Peyer's patch (tissue), 4 donors: ENCODE results near the gene ASPSCR1. TPM values are rescaled to one million over a fixed set of nuclear protein-coding genes. Genes with fewer than 3 reads are reported as not detected.
"Not testable (repeated sequence)": the region's sequence is repeated elsewhere in the genome, so short reads cannot be mapped to it uniquely, and the experiment has no call there.

ENCODE experiments used
- DNase-seq, 3 donors: peaks; one replicate each; pipeline ENCODE4 v3.0.0-alpha.2; 2017 to 2019
- H3K27ac ChIP-seq, 4 donors: fragments of 200-600 bp; sonication (generic); one replicate each; pipeline ENCODE4 v1.5.1; 2016 to 2019
- H3K27me3 ChIP-seq, 2 donors: fragments of 200-600 bp; sonication (generic); one replicate each; pipeline ENCODE4 v1.5.1; 2019
- H3K36me3 ChIP-seq, 3 donors: fragments of 200-600 bp; sonication (generic); one replicate each; pipeline ENCODE4 v1.5.1; 2016 to 2019
- H3K4me1 ChIP-seq, 4 donors: fragments of 200-600 bp; sonication (generic); one replicate each; pipeline ENCODE4 v1.5.1; 2016 to 2019
- H3K4me3 ChIP-seq, 4 donors: fragments of 200-600 bp; sonication (generic); 1 replicate in 3 of 4; 2 replicates in 1 of 4; pipeline ENCODE4 v1.5.1; 2016 to 2019; ENCODE audit warnings: mild to moderate bottlenecking in 1 of 4
- H3K9me3 ChIP-seq, 4 donors: fragments of 200-600 bp; sonication (generic); one replicate each; pipeline ENCODE4 v1.5.1; 2016 to 2019; ENCODE audit warnings: mild to moderate bottlenecking in 1 of 4
- CTCF ChIP-seq, 6 experiments: fragments of 450-650 bp in 4 of 6; fragments of 200-600 bp in 2 of 6; sonication (generic) in 1 of 6; IDR thresholded peaks; one replicate each; pipeline ENCODE4 v1.5.1; 2017 to 2019; ENCODE audit warnings: antibody characterized with exemption in 6 of 6, mild to moderate bottlenecking in 3 of 6, moderate library complexity in 1 of 6
- POLR2A ChIP-seq, 2 donors: fragments of 450-650 bp; IDR thresholded peaks; one replicate each; pipeline ENCODE4 v1.5.1; 2017; ENCODE audit warnings: antibody characterized with exemption in 2 of 2, mild to moderate bottlenecking in 2 of 2, moderate library complexity in 2 of 2
- total RNA-seq, 4 donors: library from RNA; depleted of rRNA; stranded (reverse); fragments of >200 nt; gene quantifications; one replicate each; pipeline ENCODE4 v1.1.0, GENCODE V29; 2016

Gene ASPSCR1
- total RNA-seq, 4 donors from 2014 or later, result 31.6 to 70.1 (median 49.9) TPM

- Histone ChIP-seq H3K4me1 (peaks cover 0 to 18% (median 13%) of the 10 kb centered on the region in 4 donors), H3K27ac (peak within 1 kb of the TSS; percentile 93 to 100 (median 96)), H3K27me3 (no peaks in the 10 kb centered on the region), H3K9me3 (no peaks in the 10 kb centered on the region), H3K36me3 (no peaks in the 10 kb centered on the region), H3K4me3 (peak within 1 kb of the TSS; percentile 60 to 85 (median 74))
- peak; percentile 72 to 94 (median 92) for TF ChIP-seq CTCF (IDR thresholded peaks at IDR 0.05)
- TF ChIP-seq POLR2A (IDR thresholded peaks at IDR 0.05), result peak; percentile 92 to 99
- peak; percentile 99 for DNase-seq
Measured at GRCh38 chr17:82037092-82037888, 59.9 kb downstream of the ASPSCR1 start, which contains the start of gene DCXR. TSS of gene DCXR (minus strand) at chr17:82037697. CDS start at chr17:82037682, 15 bp downstream.

GRCh38 chr17:82037889-82038195, 60.4 kb downstream of the ASPSCR1 start:
- Histone ChIP-seq H3K4me3 (peak overlapping the region; percentile 60 to 85 (median 74)), H3K9me3 (no peaks in the 10 kb centered on the region), H3K36me3 (no peaks in the 10 kb centered on the region), H3K4me1 (peaks cover 0 to 17% (median 12%) of the 10 kb centered on the region in 4 donors), H3K27me3 (no peaks in the 10 kb centered on the region), H3K27ac (peak overlapping the region; percentile 93 to 100 (median 96))
- no peak for TF ChIP-seq POLR2A (IDR thresholded peaks at IDR 0.05)
- no peak for TF ChIP-seq CTCF (IDR thresholded peaks at IDR 0.05)
- DNase-seq, result no peak

DNA sequence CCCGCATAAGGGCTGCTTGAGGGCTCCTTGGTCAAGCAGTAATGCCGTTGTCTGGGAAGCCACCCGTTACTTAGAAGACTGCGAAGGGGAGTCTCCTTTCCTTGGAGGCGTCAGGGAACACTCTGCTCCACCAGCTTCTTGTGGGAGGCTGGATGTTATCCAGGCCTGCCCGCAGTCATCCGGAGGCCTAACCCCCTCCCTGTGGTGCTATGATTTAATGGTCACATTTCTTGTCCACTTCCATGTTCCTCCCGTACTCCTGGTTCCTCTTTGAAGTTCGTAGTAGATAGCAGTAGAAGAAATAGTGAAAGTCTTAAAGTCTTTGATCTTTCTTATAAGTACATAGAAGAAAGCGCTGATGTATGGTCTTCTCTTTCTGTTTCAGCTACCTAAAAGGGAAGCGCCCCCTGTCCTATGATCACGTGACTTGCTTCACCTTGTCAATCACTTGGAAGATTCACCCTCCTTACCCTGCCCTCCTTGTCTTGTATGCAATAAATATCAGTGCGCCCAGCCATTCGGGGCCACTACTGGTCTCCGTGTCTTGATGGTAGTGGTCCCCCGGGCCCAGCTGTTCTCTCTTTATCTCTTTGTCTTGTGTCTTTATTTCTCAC, 61.5 kb downstream of the ASPSCR1 start:
- not testable (repeated sequence) for H3K36me3 ChIP-seq, DNase-seq, H3K9me3 ChIP-seq, H3K27ac ChIP-seq, H3K27me3 ChIP-seq, H3K4me3 ChIP-seq
- H3K4me1 ChIP-seq, result peaks cover 0 to 17% (median 12%) of the 10 kb centered on the region in 4 donors

DNA sequence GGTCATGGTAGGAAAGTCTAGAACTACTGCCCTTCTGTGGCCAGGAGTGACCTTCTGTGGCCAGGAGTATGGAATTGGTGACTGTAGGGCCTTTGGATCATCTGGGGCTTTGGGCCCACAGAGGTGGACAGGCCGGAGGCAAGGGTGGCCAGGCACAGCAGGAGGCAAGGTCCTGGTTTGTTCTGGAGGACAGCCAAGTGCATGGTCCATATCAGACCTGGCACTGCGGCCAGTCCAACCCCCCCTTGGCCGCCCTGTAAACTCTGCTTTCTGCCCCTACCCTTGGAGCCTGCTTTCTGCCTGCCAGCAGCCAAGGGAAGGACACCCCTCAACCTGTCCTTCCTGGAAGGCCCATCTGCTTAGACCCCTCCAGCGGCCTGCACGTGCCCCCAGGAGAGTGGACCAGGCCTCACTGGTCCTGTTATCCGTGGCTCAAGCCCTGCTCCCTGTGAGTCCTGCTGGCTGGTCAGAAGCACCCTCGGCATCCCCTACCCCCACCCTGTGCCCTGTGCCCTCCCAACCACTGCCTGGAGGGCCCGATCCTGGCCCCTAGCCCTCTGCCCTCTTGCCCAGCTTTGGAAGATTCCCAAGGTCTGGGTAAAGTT, 62.4 kb downstream of the ASPSCR1 start:
- Histone ChIP-seq H3K4me3 (no peak overlapping the region), H3K4me1 (peaks cover 0 to 17% (median 12%) of the 10 kb centered on the region in 4 donors), H3K9me3 (no peaks in the 10 kb centered on the region), H3K27me3 (no peaks in the 10 kb centered on the region), H3K36me3 (no peaks in the 10 kb centered on the region), H3K27ac (no peak overlapping the region)
- TF ChIP-seq POLR2A (IDR thresholded peaks at IDR 0.05) (no peak), CTCF (IDR thresholded peaks at IDR 0.05) (no peak)
- no peak for DNase-seq

DNA sequence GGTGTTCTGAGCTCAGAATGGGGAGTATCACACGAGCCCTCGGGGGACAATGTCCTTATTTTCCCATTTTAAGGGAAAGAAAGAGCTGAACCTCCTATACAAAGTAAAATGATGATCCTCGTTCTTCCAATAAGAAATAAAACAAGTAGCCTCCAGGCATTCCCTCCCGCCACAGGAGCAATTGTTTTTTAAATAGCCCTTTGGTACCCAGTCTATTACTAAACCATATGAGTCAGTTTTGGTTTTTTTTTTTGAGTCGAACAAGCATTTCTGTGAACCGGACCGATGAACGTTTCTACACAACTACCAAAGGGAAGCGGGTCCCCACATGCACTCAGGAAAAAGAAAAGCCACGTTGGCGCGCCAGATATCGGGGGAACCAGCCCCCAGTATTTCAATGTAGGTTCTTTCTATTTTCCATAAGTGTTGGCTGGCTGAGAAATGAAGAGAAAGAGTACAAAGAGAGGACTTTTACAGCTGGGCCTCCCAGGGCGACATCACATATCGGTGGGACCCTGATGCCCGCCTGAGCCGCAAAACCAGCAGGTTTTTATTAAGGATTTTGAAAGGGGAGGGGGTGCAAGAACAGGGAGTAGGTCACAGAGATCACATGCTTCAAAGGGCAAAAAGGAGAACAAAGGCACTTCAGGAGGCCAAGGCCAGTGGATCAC, 63.9 kb downstream of the ASPSCR1 start:
- H3K27me3 ChIP-seq, result no peaks in the 10 kb centered on the region
- H3K4me3 ChIP-seq, result no peak overlapping the region
- no peak for TF ChIP-seq CTCF (IDR thresholded peaks at IDR 0.05)
- TF ChIP-seq POLR2A (IDR thresholded peaks at IDR 0.05), result no peak

More for the DNA sequence above, 63.9 kb downstream of the ASPSCR1 start:
- Histone ChIP-seq H3K36me3 (no peaks in the 10 kb centered on the region), H3K27ac (no peak overlapping the region), H3K4me1 (peaks cover 0 to 10% (median 9%) of the 10 kb centered on the region in 4 donors), H3K9me3 (no peaks in the 10 kb centered on the region)
- DNase-seq, result no peak
